NAMALWA (cell line): ENCODE measurements around the gene SGCA.

Experiments
- DNase-seq: peaks from one replicate; pipeline ENCODE4 v3.0.0-alpha.2; 2015; ENCODE audit warnings: low spot score

The SGCA gene

GRCh38 chr17:50134206-50135110 lies 31.3 kb upstream of the SGCA start:
- DNase-seq = no peak

- DNase-seq = no peak
Observed at GRCh38 chr17:50135316-50136095, 30.3 kb upstream of the SGCA start.

- DNase-seq = no peak
Observed at GRCh38 chr17:50136096-50136687, 29.6 kb upstream of the SGCA start.

GRCh38 chr17:50137042-50137441 lies 28.8 kb upstream of the SGCA start:
- DNase-seq = no peak

GRCh38 chr17:50139185-50139783 lies 26.5 kb upstream of the SGCA start:
- DNase-seq = no peak

GRCh38 chr17:50139950-50140885 lies 25.6 kb upstream of the SGCA start:
- DNase-seq = peak; percentile 67

- DNase-seq = no peak
Observed at GRCh38 chr17:50141026-50141744, 24.6 kb upstream of the SGCA start.

GRCh38 chr17:50141745-50142110 lies 24.1 kb upstream of the SGCA start:
- no peak for DNase-seq

- no peak for DNase-seq
Observed at GRCh38 chr17:50143461-50144176, 22.2 kb upstream of the SGCA start.

GRCh38 chr17:50144355-50144754 lies 21.4 kb upstream of the SGCA start:
- peak; percentile 29 for DNase-seq

GRCh38 chr17:50144845-50145531 lies 20.8 kb upstream of the SGCA start:
- no peak for DNase-seq

- no peak for DNase-seq
Observed at GRCh38 chr17:50145532-50146229, 20.1 kb upstream of the SGCA start.

GRCh38 chr17:50146230-50146926 lies 19.4 kb upstream of the SGCA start:
- DNase-seq = no peak

- peak; percentile 40 for DNase-seq
Observed at GRCh38 chr17:50146927-50147665, 18.7 kb upstream of the SGCA start.

GRCh38 chr17:50147841-50148225 lies 18.0 kb upstream of the SGCA start:
- DNase-seq = no peak

GRCh38 chr17:50148226-50149090 lies 17.3 kb upstream of the SGCA start:
- peak; percentile 89 for DNase-seq

GRCh38 chr17:50149091-50149416 lies 16.8 kb upstream of the SGCA start:
- DNase-seq = no peak
